Mesenteric fat pad (tissue), 1 donor: ENCODE results near the gene MRM3. TPM values are rescaled to one million over a fixed set of nuclear protein-coding genes. Genes with fewer than 3 reads are reported as not detected.
A peak's percentile ranks its signal among the peaks of the same experiment; 100 is the strongest.
"Not testable (repeated sequence)": the region's sequence is repeated elsewhere in the genome, so short reads cannot be mapped to it uniquely, and the experiment has no call there.

Experiments
- DNase-seq: peaks from one replicate; pipeline ENCODE4 v3.0.0-alpha.2; 2020; ENCODE audit warnings: low spot score
- total RNA-seq: library from RNA; stranded (reverse); fragmentation: NEBNext Ultra II Directional; extraction: Animal tissue kit (Norgen Biotek cat#: 25700); gene quantifications from one replicate; pipeline ENCODE4 v1.2.1, GENCODE V29; 2021
- donor health status: DM: yes; HTN: yes; CAD: no.

Gene MRM3
- total RNA-seq, 1 donor from 2014 or later = 12.7 TPM

GRCh38 chr17:794876-795275 lies 12.7 kb downstream of the MRM3 start:
- peak; percentile 93 for DNase-seq

GRCh38 chr17:795276-795675 lies 13.1 kb downstream of the MRM3 start:
- DNase-seq = no peak

DNA sequence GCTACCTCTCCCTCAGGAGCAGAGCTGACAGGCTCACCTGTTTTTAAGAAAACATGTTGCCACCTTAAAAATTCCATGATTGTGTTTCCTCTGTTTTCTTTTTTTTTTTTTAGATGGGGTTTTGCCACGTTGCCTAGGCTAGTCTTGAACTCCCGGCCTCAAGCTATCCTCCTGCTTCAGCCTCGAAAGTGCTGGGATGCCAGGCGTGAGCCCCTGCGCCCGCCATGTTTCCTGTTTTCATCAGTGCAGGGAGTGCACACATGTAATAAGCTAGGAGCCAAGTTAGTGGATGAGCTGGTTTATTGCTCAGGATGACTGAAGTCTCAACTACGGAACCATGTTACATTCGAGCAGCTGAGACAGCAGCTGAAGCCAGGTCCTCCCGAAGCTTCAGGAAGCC lies 13.6 kb downstream of the MRM3 start:
- DNase-seq = no peak

DNA sequence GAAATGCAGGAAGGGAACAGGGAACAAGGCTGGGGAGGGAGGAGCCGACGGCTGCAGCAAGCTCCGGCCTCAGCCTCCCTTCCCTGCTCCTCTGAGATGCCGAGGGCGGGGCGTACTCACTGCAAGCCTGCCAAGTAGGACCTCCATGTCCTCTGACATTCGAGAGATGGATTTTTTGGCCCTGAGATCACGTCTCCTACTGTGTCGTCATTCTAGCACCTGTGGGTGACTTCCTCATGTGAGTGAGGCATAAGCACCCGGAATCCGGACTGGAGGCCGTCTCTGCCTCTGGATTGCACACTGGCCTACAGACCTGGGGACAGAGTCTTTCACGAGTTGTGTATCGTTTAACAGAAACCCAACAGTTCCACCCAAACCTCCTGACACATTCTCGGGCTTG lies 14.5 kb downstream of the MRM3 start:
- no peak for DNase-seq

DNA sequence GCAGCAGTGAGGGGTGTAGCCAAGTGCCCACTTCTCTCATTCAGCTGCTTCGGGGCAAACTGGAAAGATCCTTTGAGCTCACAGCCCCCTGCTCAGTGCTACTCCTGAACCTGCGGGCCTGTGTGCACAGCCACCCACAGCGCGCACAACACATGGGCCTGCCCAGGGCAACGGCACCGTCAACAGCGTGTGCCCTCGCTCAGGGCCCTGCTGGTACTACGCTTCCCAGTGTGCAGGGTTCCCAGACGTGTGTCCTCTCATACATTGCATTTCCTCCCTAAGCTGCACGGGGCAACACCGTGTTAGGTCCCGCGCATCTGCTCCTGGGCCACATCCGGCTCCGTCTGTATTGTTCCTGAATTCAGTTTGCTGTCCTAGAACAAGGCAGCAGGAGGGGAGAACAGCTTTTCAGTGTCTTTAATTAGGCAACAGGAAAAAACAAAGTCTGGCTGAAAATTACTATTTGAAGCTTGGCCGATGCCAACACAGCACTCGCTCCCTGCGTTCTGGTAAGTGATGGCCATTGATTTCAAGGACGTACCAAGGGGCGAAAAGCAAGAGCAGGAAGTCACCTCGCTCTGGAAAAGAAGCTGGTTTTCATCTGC lies 15.2 kb downstream of the MRM3 start:
- no peak for DNase-seq

DNA sequence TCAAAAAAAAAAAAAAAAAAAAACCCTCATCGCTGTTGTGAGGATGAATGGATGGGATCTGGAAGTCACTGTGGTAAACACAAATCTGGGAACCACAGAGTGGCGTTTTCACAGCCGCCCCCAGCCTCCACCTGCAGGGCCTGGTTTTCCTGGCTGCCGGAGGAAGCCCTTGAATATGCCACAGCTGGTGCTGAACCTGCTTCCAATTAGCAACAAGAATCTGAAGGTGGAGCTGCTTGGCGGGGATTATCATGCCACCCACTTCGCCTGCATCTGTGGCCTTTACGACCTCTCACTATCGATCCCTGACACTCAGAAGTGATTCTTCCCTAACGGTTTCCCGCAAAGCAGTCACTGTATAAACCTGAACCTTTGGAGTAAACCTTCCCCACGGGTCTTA lies 16.1 kb downstream of the MRM3 start:
- no peak for DNase-seq

- DNase-seq = no peak
Measured at GRCh38 chr17:799261-799660, 17.1 kb downstream of the MRM3 start.

- DNase-seq = no peak
Measured at GRCh38 chr17:800446-801242, 18.5 kb downstream of the MRM3 start.

GRCh38 chr17:801660-802059 lies 19.5 kb downstream of the MRM3 start:
- DNase-seq = no peak

GRCh38 chr17:802481-802880 lies 20.3 kb downstream of the MRM3 start:
- no peak for DNase-seq

- no peak for DNase-seq
Measured at GRCh38 chr17:802901-803881, 21.0 kb downstream of the MRM3 start.

DNA sequence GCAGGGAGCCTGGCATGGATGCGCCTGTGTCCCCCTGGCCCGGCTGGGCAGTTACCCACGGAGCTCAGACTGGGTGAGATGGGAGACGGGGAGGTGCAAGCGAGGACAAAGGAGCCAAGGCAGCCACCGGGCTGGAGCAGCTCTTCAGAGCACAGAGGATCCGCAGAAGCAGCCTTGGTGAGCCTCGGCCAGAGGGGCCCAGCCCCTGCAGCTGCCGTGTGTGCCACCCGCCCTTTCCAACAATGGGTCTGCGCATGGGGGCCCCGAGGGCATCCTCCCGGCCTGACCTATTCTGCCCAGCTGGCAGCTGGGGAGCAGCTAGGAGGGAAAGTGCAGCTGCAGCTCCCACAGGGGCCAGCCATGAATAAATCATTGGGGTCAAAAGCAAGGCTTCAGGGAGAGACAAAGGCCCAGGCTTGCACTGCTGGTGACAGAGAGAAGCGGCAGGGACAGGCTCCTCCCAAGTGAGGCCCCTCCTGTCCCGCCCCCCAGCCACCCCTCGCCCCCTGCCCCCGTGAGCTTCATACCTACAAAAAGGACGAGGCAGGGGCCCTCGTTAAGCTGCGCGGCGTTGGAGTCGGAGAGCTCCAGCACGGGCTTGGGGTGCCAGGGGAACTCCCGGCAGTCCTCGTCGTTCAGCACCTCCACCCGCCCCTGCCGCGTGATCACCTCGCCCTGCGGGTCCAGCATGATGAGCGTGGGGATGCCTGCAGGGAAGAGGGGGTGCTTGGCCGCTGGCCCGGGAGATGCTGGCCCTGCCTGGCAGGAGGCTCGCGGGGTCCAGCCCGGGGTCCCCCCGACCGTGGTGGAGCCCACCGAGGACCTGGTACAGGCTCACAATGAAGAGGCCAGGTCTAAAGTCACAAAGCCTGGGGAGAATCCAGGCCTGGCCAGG lies 22.6 kb downstream of the MRM3 start:
- no peak for DNase-seq

DNA sequence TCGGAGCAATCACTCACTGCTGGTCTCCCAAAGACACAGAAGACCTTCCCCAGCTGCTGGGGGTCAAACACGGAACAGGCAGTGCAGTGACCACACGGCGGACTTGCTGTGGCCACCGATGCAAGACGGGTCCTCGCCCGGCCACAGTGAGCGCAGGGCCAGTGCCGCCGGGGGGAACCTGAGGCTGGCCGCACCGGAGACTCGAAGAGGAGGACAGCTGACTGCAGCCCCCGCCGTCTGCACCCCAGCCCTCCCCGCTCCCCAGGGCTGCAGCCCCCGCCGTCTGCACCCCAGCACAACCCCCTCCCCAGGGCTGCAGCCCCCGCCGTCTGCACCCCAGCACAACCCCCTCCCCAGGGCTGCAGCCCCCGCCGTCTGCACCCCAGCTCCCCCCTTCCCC lies 23.7 kb downstream of the MRM3 start:
- DNase-seq = not testable (repeated sequence)

- no peak for DNase-seq
Measured at GRCh38 chr17:806346-806745, 24.2 kb downstream of the MRM3 start.

- no peak for DNase-seq
Measured at GRCh38 chr17:806781-807522, 24.8 kb downstream of the MRM3 start.

GRCh38 chr17:807523-808294 lies 25.6 kb downstream of the MRM3 start:
- no peak for DNase-seq

DNA sequence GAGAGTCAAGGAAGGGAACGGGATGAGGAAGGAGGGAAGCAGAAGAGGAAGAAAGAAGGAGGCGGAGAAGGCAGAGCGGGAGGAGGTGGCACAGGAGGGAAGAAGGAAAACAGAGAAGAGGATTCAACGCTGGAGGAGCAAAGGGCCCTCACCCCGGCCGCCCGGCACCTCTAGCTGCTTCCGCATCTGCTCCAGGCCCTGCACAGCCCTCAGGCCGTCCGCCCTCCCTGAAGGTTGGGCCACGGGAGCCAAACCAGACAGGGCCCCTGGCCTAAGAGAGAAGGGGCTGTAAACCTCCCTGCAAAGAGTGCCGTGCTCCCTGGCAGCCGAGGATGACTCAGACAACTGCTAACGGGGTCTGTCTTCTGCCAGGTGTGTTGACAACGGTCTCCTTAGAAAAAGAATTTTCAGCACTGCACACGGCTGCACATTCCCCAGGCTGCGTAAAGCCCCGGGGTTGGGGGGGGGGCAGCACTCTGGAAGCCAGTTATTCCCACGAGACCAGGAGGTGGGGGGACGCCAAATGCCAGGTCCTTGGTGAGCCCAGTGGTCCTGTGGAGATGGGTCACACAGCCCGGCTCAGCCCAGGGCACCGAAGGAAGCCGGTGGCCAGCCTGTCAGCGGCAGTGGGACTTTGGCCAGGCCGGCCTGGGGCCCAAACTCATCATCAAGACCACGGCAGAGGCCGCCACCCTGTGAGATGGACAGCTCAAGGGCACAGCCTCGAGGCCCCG lies 29.1 kb downstream of the MRM3 start:
- DNase-seq = no peak

DNA sequence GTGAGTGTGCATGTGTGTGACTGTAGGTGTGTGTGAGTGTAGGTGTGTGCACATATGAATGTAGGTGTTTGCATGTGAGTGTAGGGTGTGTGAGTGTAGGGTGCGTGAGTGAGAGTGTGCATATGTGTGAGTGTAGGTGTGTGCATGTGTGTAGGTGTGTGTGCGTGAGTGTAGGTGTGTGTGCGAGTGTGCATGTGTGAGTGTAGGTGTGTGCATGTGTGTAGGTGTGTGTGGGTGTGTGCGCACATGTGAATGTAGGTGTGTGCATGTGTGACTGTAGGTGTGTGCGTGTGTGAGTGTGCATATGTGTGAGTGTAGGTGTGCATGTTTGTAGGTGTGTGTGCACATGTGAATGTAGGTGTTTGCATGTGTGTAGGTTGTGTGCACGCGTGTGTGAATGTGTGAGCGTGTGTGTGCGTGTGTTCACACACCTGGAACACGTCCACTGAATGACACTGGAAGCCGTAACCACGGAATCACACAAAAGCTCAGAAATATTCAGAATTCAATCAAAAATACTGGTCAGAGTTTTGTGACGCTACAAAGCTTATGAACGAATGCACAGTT lies 30.6 kb downstream of the MRM3 start:
- no peak for DNase-seq
